Posterior cingulate gyrus (tissue), 11 donors: ENCODE data around the gene RNGTT.

ENCODE experiments used
- DNase-seq, 10 donors: peaks; one replicate each; pipeline versions ENCODE4 v3.0.0 to v3.0.0-alpha.2; 2020 to 2021; ENCODE audit warnings: mixed read lengths in 3 of 10
- intact Hi-C: fragments of 100-400 bp; cut with DNase I; formaldehyde crosslinking; loops from one replicate; pipeline ENCODE4 v1.15.1; 2023

RNGTT gene

GRCh38 chr6:88629838-88630494, 333.5 kb downstream of the RNGTT start:
- intact Hi-C loops, result no loop called here
- peak in 2 of 10 donors; percentile 15 to 57 for DNase-seq

- intact Hi-C loops, result no loop called here
- no peak for DNase-seq
These were observed 337.0 kb downstream of the RNGTT start for GRCh38 chr6:88626460-88626859.

GRCh38 chr6:88623531-88623930, 339.9 kb downstream of the RNGTT start:
- DNase-seq, result no peak
- intact Hi-C loops, result no loop called here

- DNase-seq, result no peak
- intact Hi-C loops, result no loop called here
These were observed 343.5 kb downstream of the RNGTT start for GRCh38 chr6:88619951-88620350.

- intact Hi-C loops, result no loop called here
- DNase-seq, result no peak
These were observed 347.0 kb downstream of the RNGTT start for GRCh38 chr6:88616380-88616779.

GRCh38 chr6:88614316-88614877, 349.0 kb downstream of the RNGTT start:
- intact Hi-C loops, result no loop called here
- no peak for DNase-seq

- intact Hi-C loops, result no loop called here
- DNase-seq, result no peak
These were observed 350.8 kb downstream of the RNGTT start for GRCh38 chr6:88612631-88613030.

- intact Hi-C loops, result no loop called here
- DNase-seq, result no peak
These were observed 351.7 kb downstream of the RNGTT start for GRCh38 chr6:88611721-88612120.

- DNase-seq, result no peak
- intact Hi-C loops, result no loop called here
These were observed 353.4 kb downstream of the RNGTT start for GRCh38 chr6:88609983-88610382.

- intact Hi-C loops, result no loop called here
- DNase-seq, result no peak
These were observed 358.1 kb downstream of the RNGTT start for GRCh38 chr6:88605271-88605670.

- DNase-seq, result no peak
- intact Hi-C loops, result no loop called here
These were observed 363.8 kb downstream of the RNGTT start for GRCh38 chr6:88599571-88599970.

GRCh38 chr6:88596801-88597200, 366.6 kb downstream of the RNGTT start:
- intact Hi-C loops, result no loop called here
- no peak for DNase-seq

- no peak for DNase-seq
- intact Hi-C loops, result no loop called here
These were observed 374.5 kb downstream of the RNGTT start for GRCh38 chr6:88588938-88589337.

GRCh38 chr6:88587150-88587520, 376.3 kb downstream of the RNGTT start:
- peak in 1 of 10 donors; percentile 82 for DNase-seq
- intact Hi-C loops, result no loop called here

- peak in 9 of 10 donors; percentile 20 to 93 (median 64) for DNase-seq
- intact Hi-C loops, result no loop called here
These were observed 376.9 kb downstream of the RNGTT start for GRCh38 chr6:88586371-88587149.

GRCh38 chr6:88585276-88585692, 378.1 kb downstream of the RNGTT start:
- DNase-seq, result peak in 2 of 10 donors; percentile 22 to 82
- intact Hi-C loops, result no loop called here

- intact Hi-C loops, result no loop called here
- DNase-seq, result no peak
These were observed 378.7 kb downstream of the RNGTT start for GRCh38 chr6:88584581-88585275.

- intact Hi-C loops, result no loop called here
- DNase-seq, result no peak
These were observed 386.0 kb downstream of the RNGTT start for GRCh38 chr6:88577461-88577860.

GRCh38 chr6:88575536-88575935, 387.9 kb downstream of the RNGTT start:
- DNase-seq, result no peak
- intact Hi-C loops, result no loop called here

GRCh38 chr6:88574651-88575050, 388.8 kb downstream of the RNGTT start:
- DNase-seq, result no peak
- intact Hi-C loops, result no loop called here

GRCh38 chr6:88574031-88574430, 389.4 kb downstream of the RNGTT start:
- intact Hi-C loops, result no loop called here
- DNase-seq, result no peak
